HEK293T (cell line): ENCODE results near the gene ANKRD52.

Source experiments
- BHLHE40 ChIP-seq: fragments of 450-650 bp; IDR thresholded peaks from 2 replicates; pipeline ENCODE4 v1.6.1; 2016; ENCODE audit warnings: mild to moderate bottlenecking, moderate library complexity, borderline replicate concordance
- ELF4 ChIP-seq: fragments of 450-650 bp; IDR thresholded peaks from 2 replicates; pipeline ENCODE4 v1.6.1; 2017; ENCODE audit warnings: antibody characterized with exemption
- HDGF ChIP-seq: fragments of 450-650 bp; IDR thresholded peaks from 2 replicates; pipeline ENCODE4 v1.6.1; 2017; ENCODE audit warnings: antibody characterized with exemption, borderline replicate concordance
- LEF1 ChIP-seq: fragments of 450-650 bp; IDR thresholded peaks from 2 replicates; pipeline ENCODE4 v1.6.1; 2017; ENCODE audit warnings: mild to moderate bottlenecking, borderline replicate concordance
- NFRKB ChIP-seq: fragments of 450-650 bp; IDR thresholded peaks from 2 replicates; pipeline ENCODE4 v1.6.1; 2016; ENCODE audit warnings: mild to moderate bottlenecking, moderate library complexity
- SUZ12 ChIP-seq: fragments of 450-650 bp; IDR thresholded peaks from 2 replicates; pipeline ENCODE4 v1.6.1; 2016; ENCODE audit warnings: mild to moderate bottlenecking

DNA sequence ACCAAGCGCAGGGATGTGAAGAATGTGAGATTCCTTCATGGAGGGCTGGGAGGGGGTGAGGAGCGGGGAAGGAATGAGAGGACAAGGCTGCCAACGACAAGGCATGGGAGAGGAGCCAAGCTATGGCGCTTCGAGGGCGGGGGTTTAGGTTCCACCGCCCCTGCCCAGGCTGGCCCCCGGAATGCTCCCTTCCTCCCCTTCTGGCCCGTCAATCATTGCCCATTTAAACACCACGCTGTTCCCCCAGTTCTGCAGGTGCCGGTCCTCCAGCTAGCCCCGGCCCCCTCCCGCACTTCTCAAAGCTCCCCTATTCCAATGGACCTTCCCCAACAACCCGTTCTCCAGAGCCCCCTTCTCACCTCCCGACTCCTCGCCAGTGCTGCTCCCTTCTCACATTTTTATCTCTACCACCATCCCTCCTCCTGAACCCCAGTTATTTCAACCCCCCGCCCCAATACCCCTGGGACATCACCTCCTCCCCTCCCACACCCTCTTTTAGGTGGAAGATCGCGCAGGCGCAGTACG lies 36.9 kb downstream of the ANKRD52 start:
- no peak for TF ChIP-seq LEF1
- no peak for TF ChIP-seq SUZ12
- TF ChIP-seq HDGF, result no peak
- no peak for TF ChIP-seq NFRKB
- TF ChIP-seq ELF4, result no peak
- TF ChIP-seq BHLHE40, result no peak
